ENCODE data around the gene PSMB3.

PSMB3 gene

GRCh38 chr17:38798614-38799500 lies 46.3 kb downstream of the PSMB3 start:
- peak; percentile 50 to 58 for DNase-seq

GRCh38 chr17:38799501-38800236 lies 47.1 kb downstream of the PSMB3 start, which contains the start of gene PIP4K2B:
Gene PIP4K2B, minus strand, starts transcription at chr17:38799556. Its CDS starts 132 bp downstream, at chr17:38799424.
- DNase-seq, result peak; percentile 90 to 93

- no peak for DNase-seq
Observed at GRCh38 chr17:38800237-38800760, 47.8 kb downstream of the PSMB3 start.

GRCh38 chr17:38809828-38810227 lies 57.3 kb downstream of the PSMB3 start:
- no peak for DNase-seq
